Vagina (tissue), 2 donors: ENCODE data around the gene NFILZ. TPM values are rescaled to one million over a fixed set of nuclear protein-coding genes. Genes with fewer than 3 reads are reported as not detected.
A peak's percentile ranks its signal among the peaks of the same experiment; 100 is the strongest.

Experiments
- DNase-seq, 2 donors: peaks; one replicate each; pipeline ENCODE4 v3.0.0-alpha.2; 2017; ENCODE audit errors: extremely low spot score in 2 of 2
- H3K27ac ChIP-seq: fragments of 200-600 bp; sonication (generic); one replicate; pipeline ENCODE4 v1.5.1; 2019
- H3K27me3 ChIP-seq: fragments of 200-600 bp; sonication (generic); one replicate; pipeline ENCODE4 v1.5.1; 2019
- H3K36me3 ChIP-seq, 2 donors: fragments of 200-600 bp; sonication (generic); one replicate each; pipeline ENCODE4 v1.5.1; 2017 to 2019
- H3K4me1 ChIP-seq: fragments of 200-600 bp; sonication (generic); one replicate; pipeline ENCODE4 v1.5.1; 2019
- H3K4me3 ChIP-seq, 2 donors: fragments of 200-600 bp; sonication (generic); 1 replicate in 1 of 2; 2 replicates in 1 of 2; pipeline ENCODE4 v1.5.1; 2016 to 2019
- H3K9me3 ChIP-seq: fragments of 200-600 bp; sonication (generic); one replicate; pipeline ENCODE4 v1.5.1; 2019
- CTCF ChIP-seq, 3 experiments: fragments of 450-650 bp in 2 of 3; fragments of 200-600 bp in 1 of 3; sonication (generic) in 1 of 3; IDR thresholded peaks; one replicate each; pipeline ENCODE4 v1.5.1; 2017 to 2019; ENCODE audit warnings: antibody characterized with exemption in 3 of 3, mild to moderate bottlenecking in 2 of 3, moderate library complexity in 2 of 3
- POLR2A ChIP-seq, 2 donors: fragments of 450-650 bp; IDR thresholded peaks; one replicate each; pipeline ENCODE4 v1.6.1; 2017; ENCODE audit warnings: antibody characterized with exemption in 2 of 2, mild to moderate bottlenecking in 2 of 2, moderate library complexity in 2 of 2
- POLR2AphosphoS5 ChIP-seq, 2 donors: sonication (generic); formaldehyde crosslinking; IDR thresholded peaks; one replicate each; pipeline ENCODE4 v1.9.0; 2017; ENCODE audit warnings: antibody characterized with exemption in 2 of 2, mild to moderate bottlenecking in 2 of 2, low read depth in 1 of 2; ENCODE audit not compliant: insufficient read depth in 1 of 2
- intact Hi-C: fragments of 100-400 bp; cut with DNase I; formaldehyde crosslinking; loops from one replicate; pipeline ENCODE4 v1.15.1; 2023
- total RNA-seq: library from RNA; depleted of rRNA; stranded (reverse); fragments of >200 nt; gene quantifications from one replicate; pipeline ENCODE4 v1.2.3, GENCODE V29; 2016

NFILZ gene
- total RNA-seq, 1 donor from 2014 or later: not detected

- no peak overlapping the region for H3K4me3 ChIP-seq
- intact Hi-C loops: no loop called here
- no peak for DNase-seq
- TF ChIP-seq CTCF (IDR thresholded peaks at IDR 0.05) (no peak), POLR2AphosphoS5 (IDR thresholded peaks at IDR 0.05; ENCODE audit: insufficient read depth in 1 of 2, low read depth in 1 of 2) (no peak), POLR2A (IDR thresholded peaks at IDR 0.05) (no peak)
- H3K4me1 ChIP-seq: peaks cover 42% of the 10 kb centered on the region
- no peaks in the 10 kb centered on the region for H3K9me3 ChIP-seq
- no peaks in the 10 kb centered on the region for H3K27me3 ChIP-seq
- peak overlapping the region; percentile 84 for H3K27ac ChIP-seq
- H3K36me3 ChIP-seq: no peaks in the 10 kb centered on the region
These were observed 19.0 kb upstream of the NFILZ start for GRCh38 chr19:8611391-8611876.

- H3K4me3 ChIP-seq: no peak overlapping the region
- no peaks in the 10 kb centered on the region for H3K36me3 ChIP-seq
- H3K4me1 ChIP-seq: peaks cover 35% of the 10 kb centered on the region
- TF ChIP-seq POLR2AphosphoS5 (IDR thresholded peaks at IDR 0.05; ENCODE audit: insufficient read depth in 1 of 2, low read depth in 1 of 2) (peak in 1 of 2 donors; percentile 66), CTCF (IDR thresholded peaks at IDR 0.05) (no peak), POLR2A (IDR thresholded peaks at IDR 0.05) (no peak)
- intact Hi-C loops: no loop called here
- DNase-seq: no peak
- H3K9me3 ChIP-seq: no peaks in the 10 kb centered on the region
- H3K27ac ChIP-seq: peak overlapping the region; percentile 84
- H3K27me3 ChIP-seq: no peaks in the 10 kb centered on the region
These were observed 18.3 kb upstream of the NFILZ start for GRCh38 chr19:8611877-8612806.

- no peak overlapping the region for H3K4me3 ChIP-seq
- no peaks in the 10 kb centered on the region for H3K36me3 ChIP-seq
- TF ChIP-seq CTCF (IDR thresholded peaks at IDR 0.05): no peak
- H3K27ac ChIP-seq: peak overlapping the region; percentile 84
- no peaks in the 10 kb centered on the region for H3K27me3 ChIP-seq
- no peak for DNase-seq
- peaks cover 29% of the 10 kb centered on the region for H3K4me1 ChIP-seq
- H3K9me3 ChIP-seq: no peaks in the 10 kb centered on the region
- intact Hi-C loops: no loop called here
These were observed 17.6 kb upstream of the NFILZ start for GRCh38 chr19:8612807-8613171.

GRCh38 chr19:8614455-8614854 lies 16.0 kb upstream of the NFILZ start:
- Histone ChIP-seq H3K4me1 (peaks cover 14% of the 10 kb centered on the region), H3K4me3 (no peak overlapping the region), H3K27ac (no peak overlapping the region), H3K27me3 (no peaks in the 10 kb centered on the region), H3K9me3 (no peaks in the 10 kb centered on the region), H3K36me3 (no peaks in the 10 kb centered on the region)
- no peak for TF ChIP-seq POLR2A (IDR thresholded peaks at IDR 0.05)
- TF ChIP-seq POLR2AphosphoS5 (IDR thresholded peaks at IDR 0.05; ENCODE audit: insufficient read depth in 1 of 2, low read depth in 1 of 2): no peak
- TF ChIP-seq CTCF (IDR thresholded peaks at IDR 0.05): no peak
- DNase-seq: no peak
- intact Hi-C loops: no loop called here

- no peak overlapping the region for H3K4me3 ChIP-seq
- no peak overlapping the region for H3K27ac ChIP-seq
- H3K36me3 ChIP-seq: no peaks in the 10 kb centered on the region
- intact Hi-C loops: no loop called here
- TF ChIP-seq POLR2AphosphoS5 (IDR thresholded peaks at IDR 0.05; ENCODE audit: insufficient read depth in 1 of 2, low read depth in 1 of 2) (no peak), POLR2A (IDR thresholded peaks at IDR 0.05) (no peak), CTCF (IDR thresholded peaks at IDR 0.05) (no peak)
- DNase-seq: no peak
- H3K4me1 ChIP-seq: peaks cover 14% of the 10 kb centered on the region
- H3K9me3 ChIP-seq: no peaks in the 10 kb centered on the region
- H3K27me3 ChIP-seq: no peaks in the 10 kb centered on the region
These were observed 15.4 kb upstream of the NFILZ start for GRCh38 chr19:8615024-8615423.
